Spleen (tissue), 11 donors: ENCODE data around the gene ELMO3. TPM values are rescaled to one million over a fixed set of nuclear protein-coding genes. Genes with fewer than 3 reads are reported as not detected.

Experiments
- DNase-seq: peaks from one replicate; pipeline ENCODE4 v3.0.0-alpha.2; 2020
- H3K27ac ChIP-seq, 8 donors: fragments of 200-600 bp; sonication (generic) in 7 of 8; 1 replicate in 4 of 8; 2 replicates in 4 of 8; pipeline versions ENCODE4 v1.5.0 to v1.8.0; 2016 to 2021; ENCODE audit warnings: inconsistent platforms in 4 of 8, mild to moderate bottlenecking in 4 of 8, moderate library complexity in 1 of 8
- H3K27me3 ChIP-seq, 7 donors: fragments of 200-600 bp; sonication (generic) in 6 of 7; replicated peaks in 1 of 7; 1 replicate in 4 of 7; 2 replicates in 3 of 7; pipeline versions ENCODE4 v1.5.0 to v1.8.0; 2016 to 2021; ENCODE audit warnings: inconsistent platforms in 3 of 7, mild to moderate bottlenecking in 1 of 7
- H3K36me3 ChIP-seq, 6 donors: fragments of 200-600 bp; sonication (generic) in 5 of 6; 1 replicate in 4 of 6; 2 replicates in 2 of 6; pipeline versions ENCODE4 v1.5.0 to v1.8.0; 2016 to 2021; ENCODE audit warnings: inconsistent platforms in 2 of 6
- H3K4me1 ChIP-seq, 6 donors: fragments of 200-600 bp; sonication (generic) in 5 of 6; 1 replicate in 3 of 6; 2 replicates in 3 of 6; pipeline versions ENCODE4 v1.5.0 to v1.8.0; 2016 to 2021; ENCODE audit warnings: inconsistent platforms in 3 of 6
- H3K4me3 ChIP-seq, 8 donors: fragments of 200-600 bp; sonication (generic) in 7 of 8; 1 replicate in 4 of 8; 2 replicates in 4 of 8; pipeline versions ENCODE4 v1.5.0 to v1.8.0; 2016 to 2021; ENCODE audit warnings: inconsistent platforms in 4 of 8, mild to moderate bottlenecking in 4 of 8, moderate library complexity in 2 of 8
- H3K9me3 ChIP-seq, 8 donors: fragments of 200-600 bp; sonication (generic) in 7 of 8; 1 replicate in 4 of 8; 2 replicates in 4 of 8; pipeline versions ENCODE4 v1.5.0 to v1.8.0; 2016 to 2021; ENCODE audit warnings: inconsistent platforms in 4 of 8
- CTCF ChIP-seq, 11 experiments: fragments of 200-600 bp in 7 of 11; fragments of 450-650 bp in 4 of 11; sonication (generic) in 4 of 11; IDR thresholded peaks in 8 of 11; conservative IDR thresholded peaks in 3 of 11; 1 replicate in 7 of 11; 2 replicates in 4 of 11; pipeline versions ENCODE4 v1.4.0 to v1.8.0; 2016 to 2021; ENCODE audit warnings: antibody characterized with exemption in 11 of 11, inconsistent platforms in 4 of 11, mild to moderate bottlenecking in 1 of 11
- POLR2A ChIP-seq, 3 donors: fragments of 450-650 bp; IDR thresholded peaks; one replicate each; pipeline ENCODE4 v1.5.1; 2017; ENCODE audit warnings: antibody characterized with exemption in 3 of 3, mild to moderate bottlenecking in 1 of 3
- POLR2AphosphoS5 ChIP-seq, 3 donors: sonication (generic); formaldehyde crosslinking; IDR thresholded peaks; one replicate each; pipeline ENCODE4 v1.5.1; 2017; ENCODE audit warnings: antibody characterized with exemption in 3 of 3
- WGBS, 5 donors: extraction: QIAGEN DNeasy Blood & Tissue Kit in 3 of 5; methylation state at CpG; one replicate each; pipeline versions ENCODE4 v1.1.5 to v1.1.7; 2013 to 2018; 5-methylcytosine and 5-hydroxymethylcytosine counted together
- intact Hi-C: fragments of 100-400 bp; cut with DNase I; formaldehyde crosslinking; loops from one replicate; pipeline ENCODE4 v1.15.0; 2023; ENCODE audit warnings: low total_unique reads
- polyA plus RNA-seq, 3 donors: library from polyadenylated mRNA; stranded (reverse); fragments of 200-250 nt; gene quantifications; one replicate each; pipeline ENCODE4 v1.2.1, GENCODE V29; 2013
- total RNA-seq, 7 donors: library from RNA; depleted of rRNA in 3 of 7; stranded (reverse); fragments of >200 nt in 3 of 7; fragmentation: NEBNext Ultra II Directional in 4 of 7; extraction: Animal tissue kit (Norgen Biotek cat#: 25700) in 4 of 7; gene quantifications; one replicate each; pipeline versions ENCODE4 v1.1.0 to v1.2.1, GENCODE V29; 2016 to 2021
- donor health status: healthy with polysubstance abuse.
- donor health status: DM: no; HTN: no; CAD: no; lungs with moderate emphysema.
- donor health status: DM: no; HTN: no; CAD: no.
- donor health status: Bipolar disorder and iron deficiency.
- donor health status: healthy.
- donor health status: DM: no; HTN: no; CAD: no.
- donor health status: DM: yes; HTN: yes; CAD: no.

Gene ELMO3
- total and polyA plus RNA-seq, 10 donors: 2.8 to 8.7 (median 4.0) TPM

DNA sequence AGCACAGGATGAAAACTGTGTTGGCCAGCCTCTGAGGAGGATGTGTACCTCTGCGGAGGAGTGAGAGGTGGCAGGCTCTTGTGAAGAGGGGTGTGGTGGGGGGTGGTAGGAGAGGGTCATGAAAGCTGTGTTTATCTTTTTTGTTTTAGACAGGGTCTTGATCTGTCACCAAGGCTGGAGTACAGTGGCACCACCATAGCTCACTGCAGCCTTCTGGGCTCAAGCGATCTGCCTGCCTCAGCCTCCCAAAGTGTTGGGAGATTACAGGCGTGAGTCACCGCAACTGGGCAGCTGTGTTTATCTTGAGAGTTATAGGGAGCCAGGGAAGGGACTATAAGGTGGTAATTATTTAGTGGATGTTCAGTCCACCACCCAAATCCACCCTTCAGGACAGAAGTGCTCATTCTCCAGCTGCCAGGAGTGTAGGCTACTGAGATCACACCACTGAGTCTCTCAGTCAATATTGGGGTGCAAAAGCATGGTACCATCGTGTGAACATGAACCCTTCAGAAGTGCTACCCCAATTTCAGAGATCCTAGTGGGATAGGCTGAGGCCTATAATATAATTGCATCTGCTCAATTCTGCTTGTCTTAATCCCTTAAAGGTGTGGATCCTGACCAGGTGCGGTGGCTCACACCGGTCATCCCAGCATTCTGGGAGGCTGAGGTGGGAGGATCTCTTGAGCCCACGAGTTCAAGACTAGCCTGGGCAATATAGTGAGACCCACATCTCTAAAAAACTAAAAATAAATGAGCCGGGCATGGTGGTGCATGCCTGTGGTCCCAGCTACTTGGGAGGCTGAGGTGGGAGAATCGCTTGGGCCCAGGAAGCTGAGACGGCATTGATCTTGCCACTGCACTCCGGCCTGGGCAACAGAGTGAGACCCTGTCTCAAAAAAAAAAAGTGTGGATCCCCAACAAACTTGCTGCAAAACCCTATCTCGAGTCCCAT, 8.2 kb upstream of the ELMO3 start:
- TF ChIP-seq POLR2A (IDR thresholded peaks at IDR 0.05) (no peak), CTCF (IDR thresholded peaks at IDR 0.05 in 8 of 11, conservative IDR thresholded peaks at IDR 0.05 in 3 of 11) (no peak), POLR2AphosphoS5 (IDR thresholded peaks at IDR 0.05) (no peak)
- Histone ChIP-seq H3K4me3 (peak overlapping the region in 5 of 8 donors; percentile 35 to 69 (median 46)), H3K36me3 (peaks cover 0 to 41% (median 19%) of the 10 kb centered on the region in 6 donors), H3K9me3 (no peaks in the 10 kb centered on the region), H3K27me3 (peaks cover 0 to 21% (median 0%) of the 10 kb centered on the region in 7 donors), H3K27ac (peak overlapping the region in 7 of 8 donors; percentile 11 to 95 (median 84)), H3K4me1 (peaks cover 29 to 87% (median 55%) of the 10 kb centered on the region in 6 donors)
- intact Hi-C loops: no loop called here
- DNase-seq: no peak
- 74 to 86% (median 78%) methylated on average over 11 to 13 of the region's 13 CpGs for WGBS, 5 donors

DNA sequence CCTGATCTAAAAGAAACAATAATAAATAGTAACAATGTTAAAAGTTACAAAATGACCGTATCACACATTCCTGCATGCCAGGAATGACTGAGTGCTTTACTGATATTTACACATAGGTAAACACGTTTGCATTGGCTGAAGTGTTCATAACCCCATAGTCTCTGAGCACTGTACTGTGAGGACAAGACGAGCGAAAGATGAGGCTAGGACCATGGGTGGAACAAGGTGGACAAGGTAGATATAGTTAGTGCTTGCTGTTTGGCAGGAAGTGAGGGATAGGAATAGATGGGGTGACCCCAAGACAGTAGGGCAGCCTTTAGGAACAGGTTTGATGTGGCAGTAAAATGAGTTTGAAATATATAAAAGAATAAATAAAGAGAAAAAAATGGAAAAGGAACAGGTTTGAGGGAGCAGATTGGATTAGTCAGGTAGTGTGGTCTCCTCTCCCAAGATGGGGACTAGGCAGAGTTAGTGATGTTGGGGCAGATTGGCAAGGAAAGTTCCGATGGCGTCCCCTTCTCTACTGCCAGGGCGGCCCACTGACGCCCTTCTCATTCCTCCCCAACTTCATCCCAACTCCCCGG, 7.4 kb upstream of the ELMO3 start:
- no peak for DNase-seq
- intact Hi-C loops: no loop called here
- H3K9me3 ChIP-seq: no peaks in the 10 kb centered on the region
- peak overlapping the region; percentile 73 to 99 (median 98) for H3K4me3 ChIP-seq
- peaks cover 29 to 87% (median 52%) of the 10 kb centered on the region in 6 donors for H3K4me1 ChIP-seq
- 22 to 33% (median 26%) methylated on average over 9 of the region's 9 CpGs for WGBS, 5 donors
- TF ChIP-seq POLR2AphosphoS5 (IDR thresholded peaks at IDR 0.05) (no peak), CTCF (IDR thresholded peaks at IDR 0.05 in 8 of 11, conservative IDR thresholded peaks at IDR 0.05 in 3 of 11) (no peak), POLR2A (IDR thresholded peaks at IDR 0.05) (no peak)
- peak overlapping the region; percentile 33 to 95 (median 84) for H3K27ac ChIP-seq
- peaks cover 0 to 49% (median 27%) of the 10 kb centered on the region in 6 donors for H3K36me3 ChIP-seq
- peaks cover 0 to 15% (median 0%) of the 10 kb centered on the region in 7 donors for H3K27me3 ChIP-seq

DNA sequence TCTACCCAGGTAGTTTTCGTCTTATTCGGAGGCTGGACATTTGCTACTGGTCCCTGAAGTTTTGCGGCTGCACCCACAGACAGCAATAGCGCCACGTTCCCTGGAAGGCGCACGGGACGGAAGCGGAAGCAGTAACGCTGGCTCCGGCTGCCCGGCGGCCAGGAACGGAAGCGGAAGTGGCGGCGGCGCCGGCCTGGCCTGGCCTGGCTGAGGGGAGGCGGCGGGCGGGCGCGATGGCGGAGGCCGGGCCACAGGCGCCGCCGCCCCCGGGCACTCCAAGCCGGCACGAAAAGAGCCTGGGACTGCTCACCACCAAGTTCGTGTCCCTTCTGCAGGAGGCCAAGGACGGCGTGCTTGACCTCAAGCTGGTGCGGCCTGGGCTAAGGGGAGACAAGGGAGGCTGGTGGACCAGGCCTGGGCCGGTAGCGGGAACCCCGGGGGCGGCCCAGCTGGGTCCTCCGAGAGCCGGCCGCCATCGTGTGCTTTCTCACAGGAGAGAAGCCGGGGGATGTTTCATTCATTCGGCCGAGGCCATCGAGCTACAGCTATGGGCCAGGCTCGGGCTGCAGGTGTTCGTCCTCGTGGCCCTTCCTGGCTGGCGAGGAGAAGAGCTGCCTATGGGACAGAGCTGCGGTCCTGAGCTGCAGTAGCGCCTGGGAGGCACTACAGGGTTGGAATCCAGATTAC, 6.8 kb upstream of the ELMO3 start, which contains the start of gene E2F4:
Gene E2F4 (plus strand): TSS at position 161 of the 687 bp plus-strand sequence. CDS start 73 bp downstream, at position 234.
- intact Hi-C loops: no loop called here
- Histone ChIP-seq H3K4me3 (peak within 1 kb of the TSS; percentile 73 to 99 (median 98)), H3K27ac (peak within 1 kb of the TSS; percentile 33 to 95 (median 84))

More for the DNA sequence above, 6.8 kb upstream of the ELMO3 start, which contains the start of gene E2F4:
- Histone ChIP-seq H3K36me3 (peaks cover 0 to 49% (median 33%) of the 10 kb centered on the region in 6 donors), H3K9me3 (no peaks in the 10 kb centered on the region), H3K4me1 (peaks cover 29 to 87% (median 51%) of the 10 kb centered on the region in 6 donors), H3K27me3 (peaks cover 0 to 8% (median 0%) of the 10 kb centered on the region in 7 donors)
- peak; percentile 99 for DNase-seq
- peak in 2 of 3 donors; percentile 49 to 62 for TF ChIP-seq POLR2A (IDR thresholded peaks at IDR 0.05)
- TF ChIP-seq POLR2AphosphoS5 (IDR thresholded peaks at IDR 0.05): peak; percentile 96 to 99 (median 97)
- peak in 2 of 11 experiments; percentile 9 to 35 for TF ChIP-seq CTCF (IDR thresholded peaks at IDR 0.05 in 8 of 11, conservative IDR thresholded peaks at IDR 0.05 in 3 of 11)
- whole genome bisulfite sequencing, 5 donors: 0 to 1% (median 1%) methylated on average over 26 to 54 of the region's 54 CpGs
